Prostate gland (tissue), 2 donors: Measurements from ENCODE around the gene THSD4. TPM values are rescaled to one million over a fixed set of nuclear protein-coding genes. Genes with fewer than 3 reads are reported as not detected.
A peak's percentile ranks its signal among the peaks of the same experiment; 100 is the strongest.

Source experiments
- DNase-seq: peaks from one replicate; pipeline ENCODE4 v3.0.0-alpha.2; 2019; ENCODE audit warnings: low spot score
- H3K27ac ChIP-seq, 2 donors: fragments of 200-600 bp; sonication (generic); 2 replicates each; pipeline ENCODE4 v1.5.1; 2017 to 2019
- H3K27me3 ChIP-seq: fragments of 200-600 bp; sonication (generic); replicated peaks from 2 replicates; pipeline ENCODE4 v1.5.1; 2019; ENCODE audit not compliant: insufficient read depth
- H3K36me3 ChIP-seq, 2 donors: fragments of 200-600 bp; sonication (generic); 1 replicate in 1 of 2; 2 replicates in 1 of 2; pipeline versions ENCODE4 v1.5.1 to v1.8.1; 2017 to 2019
- H3K4me1 ChIP-seq: fragments of 200-600 bp; sonication (generic); replicated peaks from 2 replicates; pipeline ENCODE4 v1.5.1; 2019
- H3K4me3 ChIP-seq, 2 donors: fragments of 200-600 bp; sonication (generic); 2 replicates each; pipeline ENCODE4 v1.5.1; 2017 to 2019
- H3K9me3 ChIP-seq: fragments of 200-600 bp; sonication (generic); 2 replicates; pipeline ENCODE4 v1.5.1; 2017
- POLR2A ChIP-seq: fragments of 450-650 bp; IDR thresholded peaks from one replicate; pipeline ENCODE4 v1.6.1; 2016; ENCODE audit warnings: antibody characterized with exemption, mild to moderate bottlenecking
- POLR2AphosphoS5 ChIP-seq: sonication (generic); formaldehyde crosslinking; IDR thresholded peaks from one replicate; pipeline ENCODE4 v1.6.1; 2017; ENCODE audit warnings: antibody characterized with exemption
- WGBS: methylation state at CpG from one replicate; pipeline ENCODE4 v1.1.5; 2018; 5-methylcytosine and 5-hydroxymethylcytosine counted together
- intact Hi-C: fragments of 100-400 bp; cut with DNase I; formaldehyde crosslinking; loops from one replicate; pipeline ENCODE4 v1.14.2; 2022
- total RNA-seq, 2 donors: library from RNA; depleted of rRNA; stranded (reverse); fragments of >200 nt; gene quantifications; one replicate each; pipeline ENCODE4 v1.1.0, GENCODE V29; 2016
- TF ChIP-seq, protein P1 (sequence below), 4 experiments: fragments of 200-600 bp in 2 of 4; fragments of 450-650 bp in 2 of 4; sonication (generic) in 2 of 4; IDR thresholded peaks; 1 replicate in 3 of 4; 2 replicates in 1 of 4; pipeline ENCODE4 v1.5.1; 2016 to 2019; ENCODE audit warnings: antibody characterized with exemption in 4 of 4, mild to moderate bottlenecking in 2 of 4, moderate library complexity in 2 of 4

The THSD4 gene
- total RNA-seq, 2 donors from 2014 or later: 84.1 to 223 TPM

DNA sequence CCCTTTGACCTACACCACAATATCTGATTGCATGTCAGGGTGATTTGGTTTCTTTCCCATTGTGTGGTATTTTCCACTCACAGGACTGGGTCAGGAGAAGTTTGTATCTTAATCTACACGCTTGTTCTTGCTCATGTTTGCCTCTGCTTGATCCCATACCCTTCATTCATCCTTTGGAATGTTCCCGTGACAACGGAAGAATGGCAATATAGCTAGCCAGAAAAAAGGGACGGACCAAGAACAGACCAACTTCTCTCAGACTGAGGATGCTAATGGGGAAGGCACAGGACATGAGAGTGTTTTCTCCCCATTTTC lies 7.8 kb upstream of the THSD4 start:
- TF ChIP-seq POLR2AphosphoS5: no peak
- TF ChIP-seq, protein P1, sequence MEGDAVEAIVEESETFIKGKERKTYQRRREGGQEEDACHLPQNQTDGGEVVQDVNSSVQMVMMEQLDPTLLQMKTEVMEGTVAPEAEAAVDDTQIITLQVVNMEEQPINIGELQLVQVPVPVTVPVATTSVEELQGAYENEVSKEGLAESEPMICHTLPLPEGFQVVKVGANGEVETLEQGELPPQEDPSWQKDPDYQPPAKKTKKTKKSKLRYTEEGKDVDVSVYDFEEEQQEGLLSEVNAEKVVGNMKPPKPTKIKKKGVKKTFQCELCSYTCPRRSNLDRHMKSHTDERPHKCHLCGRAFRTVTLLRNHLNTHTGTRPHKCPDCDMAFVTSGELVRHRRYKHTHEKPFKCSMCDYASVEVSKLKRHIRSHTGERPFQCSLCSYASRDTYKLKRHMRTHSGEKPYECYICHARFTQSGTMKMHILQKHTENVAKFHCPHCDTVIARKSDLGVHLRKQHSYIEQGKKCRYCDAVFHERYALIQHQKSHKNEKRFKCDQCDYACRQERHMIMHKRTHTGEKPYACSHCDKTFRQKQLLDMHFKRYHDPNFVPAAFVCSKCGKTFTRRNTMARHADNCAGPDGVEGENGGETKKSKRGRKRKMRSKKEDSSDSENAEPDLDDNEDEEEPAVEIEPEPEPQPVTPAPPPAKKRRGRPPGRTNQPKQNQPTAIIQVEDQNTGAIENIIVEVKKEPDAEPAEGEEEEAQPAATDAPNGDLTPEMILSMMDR (IDR thresholded peaks at IDR 0.05): no peak
- no peak for TF ChIP-seq POLR2A
- H3K4me3 ChIP-seq: no peak overlapping the region
- no peak for DNase-seq
- H3K27ac ChIP-seq: no peak overlapping the region
- no peaks in the 10 kb centered on the region for H3K27me3 ChIP-seq
- no peaks in the 10 kb centered on the region for H3K36me3 ChIP-seq
- intact Hi-C loops: no loop called here
- WGBS: 74% methylated on average over 4 of the region's 4 CpGs
- H3K9me3 ChIP-seq: no peaks in the 10 kb centered on the region
- H3K4me1 ChIP-seq: no peaks in the 10 kb centered on the region

DNA sequence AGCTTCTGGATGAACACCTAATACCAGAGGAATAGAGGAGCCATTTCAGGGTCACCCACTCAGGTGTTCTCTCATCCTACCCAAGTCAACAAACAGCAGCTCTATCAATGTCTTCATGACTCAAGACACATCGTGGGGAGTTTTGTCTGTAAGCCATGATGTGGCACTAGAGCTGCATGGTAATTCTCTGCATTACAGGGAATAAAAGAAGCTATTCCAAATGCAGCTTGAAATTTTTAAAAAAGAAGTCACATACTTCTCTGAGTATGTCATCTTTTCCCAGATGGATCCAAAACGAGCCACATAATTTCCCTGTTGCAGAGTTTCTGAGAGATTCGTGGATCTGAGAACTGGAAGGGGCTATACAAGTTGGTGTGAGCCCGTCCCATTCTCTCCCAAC lies 6.1 kb upstream of the THSD4 start:
- TF ChIP-seq, protein P1 (IDR thresholded peaks at IDR 0.05): no peak
- TF ChIP-seq POLR2AphosphoS5: no peak
- no peak for TF ChIP-seq POLR2A
- H3K36me3 ChIP-seq: no peaks in the 10 kb centered on the region
- no peak overlapping the region for H3K4me3 ChIP-seq
- no peak overlapping the region for H3K27ac ChIP-seq
- H3K27me3 ChIP-seq: no peaks in the 10 kb centered on the region
- no peaks in the 10 kb centered on the region for H3K4me1 ChIP-seq
- no peaks in the 10 kb centered on the region for H3K9me3 ChIP-seq
- no peak for DNase-seq
- intact Hi-C loops: no loop called here
- 73% methylated on average over 4 of the region's 4 CpGs for WGBS

DNA sequence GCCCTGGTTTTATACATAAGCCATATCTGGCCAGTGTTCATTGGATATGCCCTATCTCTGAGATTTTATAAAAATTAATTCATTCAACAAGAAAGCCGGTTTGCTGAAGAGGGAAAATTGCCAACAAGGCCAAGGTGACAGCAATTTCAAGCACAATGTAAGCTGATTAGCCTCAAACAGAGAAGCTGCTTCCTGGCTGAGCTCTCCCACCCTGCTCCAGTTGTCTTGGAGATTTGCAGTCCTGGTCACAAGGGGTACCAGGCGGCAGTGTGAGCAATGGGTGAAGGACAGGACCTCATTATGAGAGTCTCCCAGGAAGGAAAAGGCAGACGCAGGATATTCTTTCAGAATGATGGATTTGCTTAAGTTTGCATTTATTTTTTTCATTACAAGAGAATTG lies 5.4 kb upstream of the THSD4 start:
- no peaks in the 10 kb centered on the region for H3K36me3 ChIP-seq
- 72% methylated on average over 3 of the region's 3 CpGs for WGBS
- TF ChIP-seq POLR2A: no peak
- TF ChIP-seq POLR2AphosphoS5: no peak
- TF ChIP-seq, protein P1 (IDR thresholded peaks at IDR 0.05): no peak
- H3K27me3 ChIP-seq: no peaks in the 10 kb centered on the region
- no peak for DNase-seq
- intact Hi-C loops: no loop called here
- H3K27ac ChIP-seq: no peak overlapping the region
- no peaks in the 10 kb centered on the region for H3K4me1 ChIP-seq
- no peaks in the 10 kb centered on the region for H3K9me3 ChIP-seq
- no peak overlapping the region for H3K4me3 ChIP-seq

DNA sequence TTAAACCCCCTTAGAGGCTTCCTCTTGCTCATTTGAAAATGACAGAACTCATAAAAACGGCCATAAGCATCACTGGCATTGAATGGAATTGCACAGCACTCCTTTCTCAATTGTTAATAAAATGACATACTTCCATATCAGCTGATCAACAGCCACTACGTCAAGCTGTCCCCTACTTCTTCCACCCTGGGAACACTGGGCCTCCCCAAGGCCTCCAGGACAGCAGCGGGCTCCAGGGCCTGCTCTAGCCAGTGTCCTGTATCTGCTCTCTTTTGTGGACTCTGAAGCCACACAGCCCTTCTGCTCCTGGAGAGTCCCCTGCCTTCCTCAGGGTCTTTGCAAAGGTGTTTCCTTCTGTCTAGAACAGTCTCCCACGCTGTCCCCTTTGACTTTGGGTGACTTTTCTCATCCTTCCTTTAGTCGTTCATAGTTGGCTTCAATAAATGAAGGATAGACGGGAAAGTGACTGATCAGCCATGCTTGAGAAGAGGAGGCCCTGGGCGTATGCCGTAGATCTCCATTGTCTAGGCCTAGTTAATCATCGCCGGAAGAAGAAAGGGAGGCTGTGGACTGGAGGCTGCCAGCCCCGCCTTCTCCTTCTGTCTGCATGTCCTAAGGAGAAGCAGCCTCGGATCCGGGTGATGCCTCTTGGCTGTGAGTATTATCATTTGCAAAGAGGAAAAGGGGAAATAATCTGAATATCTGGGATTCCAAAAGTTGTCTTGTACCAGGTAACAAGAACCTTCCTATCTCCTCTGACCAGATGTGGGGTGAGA lies 4.7 kb upstream of the THSD4 start:
- intact Hi-C loops: no loop called here
- no peak for DNase-seq
- H3K27me3 ChIP-seq: no peaks in the 10 kb centered on the region
- WGBS: 92% methylated on average over 13 of the region's 13 CpGs
- H3K4me3 ChIP-seq: no peak overlapping the region
- TF ChIP-seq POLR2A (no peak), POLR2AphosphoS5 (no peak)
- TF ChIP-seq, protein P1 (IDR thresholded peaks at IDR 0.05): no peak
- no peak overlapping the region for H3K27ac ChIP-seq
- H3K9me3 ChIP-seq: no peaks in the 10 kb centered on the region
- no peaks in the 10 kb centered on the region for H3K4me1 ChIP-seq
- H3K36me3 ChIP-seq: no peaks in the 10 kb centered on the region

DNA sequence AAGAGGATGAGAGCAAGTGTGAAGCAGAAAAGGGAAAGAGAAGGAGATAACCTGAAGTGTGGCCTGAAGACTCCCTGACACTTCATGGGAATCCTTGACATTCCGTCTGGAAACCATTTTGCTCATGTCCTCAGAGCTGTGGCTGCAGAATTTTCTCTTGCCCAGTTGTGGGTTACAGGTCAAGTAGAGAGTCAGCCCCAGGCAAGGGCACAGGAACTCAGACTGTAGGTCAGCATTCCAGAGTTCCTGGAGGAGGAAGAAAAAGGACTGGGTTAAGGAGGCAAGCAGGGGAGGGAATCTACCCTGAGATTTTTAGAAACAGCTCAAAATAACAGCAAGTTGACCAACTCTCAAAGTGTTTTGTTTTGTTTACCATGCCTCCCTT lies 4.1 kb upstream of the THSD4 start:
- no peaks in the 10 kb centered on the region for H3K27me3 ChIP-seq
- TF ChIP-seq, protein P1 (IDR thresholded peaks at IDR 0.05): no peak
- no peak for TF ChIP-seq POLR2AphosphoS5
- no peak for TF ChIP-seq POLR2A
- 88% methylated on average over 1 of the region's 1 CpG for WGBS
- no peaks in the 10 kb centered on the region for H3K9me3 ChIP-seq
- H3K4me3 ChIP-seq: no peak overlapping the region
- no peak for DNase-seq
- H3K4me1 ChIP-seq: no peaks in the 10 kb centered on the region
- H3K27ac ChIP-seq: peak overlapping the region; percentile 26 to 50
- intact Hi-C loops: no loop called here
- no peaks in the 10 kb centered on the region for H3K36me3 ChIP-seq
